ENCODE measurements around the gene FBXO10. TPM values are rescaled to one million over a fixed set of nuclear protein-coding genes. Genes with fewer than 3 reads are reported as not detected.

The FBXO10 gene
- total and polyA plus RNA-seq, 2 of the 4 experiments (the other 2 are of a cell fraction): 6.6 to 6.7 TPM

DNA sequence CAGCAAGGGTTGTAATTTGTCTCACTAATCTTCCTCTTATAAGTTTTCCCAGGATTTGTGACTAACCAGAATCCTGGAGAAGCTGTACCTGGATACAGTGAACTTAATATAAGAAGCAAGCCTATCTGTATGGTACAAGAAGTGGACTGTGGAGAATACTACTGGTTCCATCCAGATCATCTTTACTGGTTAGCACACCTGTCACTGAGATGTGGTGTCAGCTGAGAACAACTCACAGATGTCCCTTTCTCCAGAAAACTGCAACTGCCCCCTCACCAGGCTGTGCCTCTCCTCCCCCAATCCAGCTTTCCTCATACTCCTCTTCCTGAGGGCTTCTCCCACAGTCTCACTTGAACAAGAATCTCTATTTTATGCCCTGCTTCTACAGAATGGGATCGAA lies 4.9 kb downstream of the FBXO10 start:
- H2BK20ac ChIP-seq (ENCODE audit: low read depth, low read length): no peak overlapping the region
- peaks cover 11% of the 10 kb centered on the region for H3K4me1 ChIP-seq (ENCODE audit: control insufficient read depth, insufficient read depth, low read length)
- no peak for ATAC-seq (ENCODE audit: low read depth)
- TF ChIP-seq FOS (IDR thresholded peaks at IDR 0.05; ENCODE audit: low read depth, low read length) (no peak), MAZ (IDR thresholded peaks at IDR 0.05; ENCODE audit: borderline replicate concordance, low read depth, low read length) (no peak), NFE2L2 (IDR thresholded peaks at IDR 0.05; ENCODE audit: low read depth, low read length) (no peak), RAD21 (IDR thresholded peaks at IDR 0.05; ENCODE audit: low read length) (no peak), SMC3 (IDR thresholded peaks at IDR 0.05; ENCODE audit: low read depth, low read length) (no peak), POLR2A (IDR thresholded peaks at IDR 0.05; ENCODE audit: low read depth, low read length) (no peak), CEBPB (IDR thresholded peaks at IDR 0.05; ENCODE audit: low read depth, low read length) (no peak), BHLHE40 (IDR thresholded peaks at IDR 0.05; ENCODE audit: low read depth, low read length) (no peak), RFX5 (IDR thresholded peaks at IDR 0.05; ENCODE audit: low read depth, low read length) (no peak), RCOR1 (IDR thresholded peaks at IDR 0.05; ENCODE audit: insufficient replicate concordance, low read length) (no peak), MAFK (IDR thresholded peaks at IDR 0.05; ENCODE audit: low read depth, low read length) (no peak)
- TF ChIP-seq, protein P1, sequence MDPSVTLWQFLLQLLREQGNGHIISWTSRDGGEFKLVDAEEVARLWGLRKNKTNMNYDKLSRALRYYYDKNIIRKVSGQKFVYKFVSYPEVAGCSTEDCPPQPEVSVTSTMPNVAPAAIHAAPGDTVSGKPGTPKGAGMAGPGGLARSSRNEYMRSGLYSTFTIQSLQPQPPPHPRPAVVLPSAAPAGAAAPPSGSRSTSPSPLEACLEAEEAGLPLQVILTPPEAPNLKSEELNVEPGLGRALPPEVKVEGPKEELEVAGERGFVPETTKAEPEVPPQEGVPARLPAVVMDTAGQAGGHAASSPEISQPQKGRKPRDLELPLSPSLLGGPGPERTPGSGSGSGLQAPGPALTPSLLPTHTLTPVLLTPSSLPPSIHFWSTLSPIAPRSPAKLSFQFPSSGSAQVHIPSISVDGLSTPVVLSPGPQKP (IDR thresholded peaks at IDR 0.05; ENCODE audit: borderline replicate concordance, low read depth, low read length): no peak
- TF ChIP-seq, protein P2, sequence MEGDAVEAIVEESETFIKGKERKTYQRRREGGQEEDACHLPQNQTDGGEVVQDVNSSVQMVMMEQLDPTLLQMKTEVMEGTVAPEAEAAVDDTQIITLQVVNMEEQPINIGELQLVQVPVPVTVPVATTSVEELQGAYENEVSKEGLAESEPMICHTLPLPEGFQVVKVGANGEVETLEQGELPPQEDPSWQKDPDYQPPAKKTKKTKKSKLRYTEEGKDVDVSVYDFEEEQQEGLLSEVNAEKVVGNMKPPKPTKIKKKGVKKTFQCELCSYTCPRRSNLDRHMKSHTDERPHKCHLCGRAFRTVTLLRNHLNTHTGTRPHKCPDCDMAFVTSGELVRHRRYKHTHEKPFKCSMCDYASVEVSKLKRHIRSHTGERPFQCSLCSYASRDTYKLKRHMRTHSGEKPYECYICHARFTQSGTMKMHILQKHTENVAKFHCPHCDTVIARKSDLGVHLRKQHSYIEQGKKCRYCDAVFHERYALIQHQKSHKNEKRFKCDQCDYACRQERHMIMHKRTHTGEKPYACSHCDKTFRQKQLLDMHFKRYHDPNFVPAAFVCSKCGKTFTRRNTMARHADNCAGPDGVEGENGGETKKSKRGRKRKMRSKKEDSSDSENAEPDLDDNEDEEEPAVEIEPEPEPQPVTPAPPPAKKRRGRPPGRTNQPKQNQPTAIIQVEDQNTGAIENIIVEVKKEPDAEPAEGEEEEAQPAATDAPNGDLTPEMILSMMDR (conservative IDR thresholded peaks at IDR 0.05; ENCODE audit: low read depth, low read length): no peak
- TF ChIP-seq, protein P3, sequence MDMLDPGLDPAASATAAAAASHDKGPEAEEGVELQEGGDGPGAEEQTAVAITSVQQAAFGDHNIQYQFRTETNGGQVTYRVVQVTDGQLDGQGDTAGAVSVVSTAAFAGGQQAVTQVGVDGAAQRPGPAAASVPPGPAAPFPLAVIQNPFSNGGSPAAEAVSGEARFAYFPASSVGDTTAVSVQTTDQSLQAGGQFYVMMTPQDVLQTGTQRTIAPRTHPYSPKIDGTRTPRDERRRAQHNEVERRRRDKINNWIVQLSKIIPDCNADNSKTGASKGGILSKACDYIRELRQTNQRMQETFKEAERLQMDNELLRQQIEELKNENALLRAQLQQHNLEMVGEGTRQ (IDR thresholded peaks at IDR 0.05; ENCODE audit: low read depth, low read length): no peak
- BruUV-seq (replicated peaks): no TSS peak
- H3K23ac ChIP-seq (ENCODE audit: low read depth, low read length): no peak overlapping the region
- DNase-seq: no peak
- H3K14ac ChIP-seq (replicated peaks; ENCODE audit: low read depth, low read length): no peak overlapping the region
- no peak overlapping the region for H2BK5ac ChIP-seq (ENCODE audit: low read depth, low read length, poor library complexity, severe bottlenecking)
- H3K4ac ChIP-seq (ENCODE audit: low read depth, low read length): no peak overlapping the region
- no peaks in the 10 kb centered on the region for H3K27me3 ChIP-seq (ENCODE audit: control insufficient read depth, insufficient read depth, low read length)
- dilution Hi-C loops (cut with HindIII; ENCODE audit: low sequenced_read_pairs, unreplicated experiment) (no loop called here), in situ Hi-C loops (cut with MboI; ENCODE audit: low sequenced_read_pairs) (no loop called here), intact Hi-C loops (cut with micrococcal nuclease) (no loop called here)
- no peaks in the 10 kb centered on the region for H3K9me1 ChIP-seq (ENCODE audit: insufficient read depth, low read length)
- no peak overlapping the region for H3K27ac ChIP-seq (ENCODE audit: insufficient read depth, low read length)
- no peak overlapping the region for H3K4me3 ChIP-seq (ENCODE audit: insufficient read depth, low read depth, low read length)
- 0 out of 2 replicates have a peak, but pooled peaks cover 1% of the 10 kb centered on the region for H3K36me3 ChIP-seq (ENCODE audit: control insufficient read depth, insufficient read depth, low read length)
- H3K56ac ChIP-seq (ENCODE audit: extremely low read depth, insufficient read depth, low read length): no peak overlapping the region
- no peak overlapping the region for H3K4me2 ChIP-seq (ENCODE audit: low read depth, low read length)
- H3K9ac ChIP-seq (ENCODE audit: low read depth, low read length): no peak overlapping the region
- no peak overlapping the region for H2BK15ac ChIP-seq (ENCODE audit: low read depth, low read length)
- no peak overlapping the region for H3K18ac ChIP-seq (ENCODE audit: low read depth, low read length)
- H4K8ac ChIP-seq (ENCODE audit: low read depth in 2 of 2, low read length in 2 of 2): no peak overlapping the region
- H4K20me1 ChIP-seq (ENCODE audit: insufficient read depth, low read length): no peaks in the 10 kb centered on the region; the same call in 1 of the 2 replicates
- H2BK120ac ChIP-seq (ENCODE audit: low read depth, low read length): no peak overlapping the region
- no peak overlapping the region for H2AK5ac ChIP-seq (ENCODE audit: low read depth, low read length)
- no CpG with 5 or more reads among the region's 1 CpG for WGBS, 2 experiments (ENCODE audit: extremely low coverage in 2 of 2, insufficient read length in 1 of 2)
- peaks cover 33 to 52% of the 10 kb centered on the region in 2 experiments for H3K79me1 ChIP-seq (ENCODE audit: low read depth in 1 of 2, low read length in 2 of 2)
- no peak overlapping the region for H2AFZ ChIP-seq (replicated peaks; ENCODE audit: low read length, poor library complexity)
- POLR2A ChIA-PET (ENCODE audit: unreplicated experiment): no interaction called here
- CTCF ChIA-PET: no interaction called here
- H2AK9ac ChIP-seq (replicated peaks; ENCODE audit: low read depth, low read length, poor library complexity): no peak overlapping the region
- no peaks in the 10 kb centered on the region for H3K9me3 ChIP-seq (ENCODE audit: control insufficient read depth, insufficient read depth, low read length)
- H4K5ac ChIP-seq (ENCODE audit: low read depth, low read length): no peak overlapping the region
- H4K91ac ChIP-seq (ENCODE audit: insufficient read depth, low read depth, low read length): no peak overlapping the region

Measured in IMR-90 (cell line).